ENCODE data around the gene CDK17.

DNA sequence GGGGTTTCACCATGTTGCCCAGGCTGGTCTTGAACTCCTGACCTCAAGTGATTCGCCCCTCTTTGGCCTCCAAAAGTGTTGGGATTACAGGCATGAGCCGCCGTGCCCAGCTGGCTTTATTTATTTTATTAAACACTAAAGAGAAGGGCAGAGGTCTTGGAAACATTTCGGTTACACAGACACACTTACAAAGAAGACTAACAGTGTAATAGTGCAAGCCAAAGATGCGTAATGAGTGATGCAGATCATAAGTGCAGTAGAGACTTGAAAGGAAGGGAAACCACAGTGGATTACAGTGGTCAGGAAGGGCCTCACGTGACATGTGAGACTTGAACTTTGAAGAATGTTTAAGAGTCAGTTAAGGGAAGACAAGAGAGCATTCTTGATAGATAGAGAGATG, 33.9 kb upstream of the CDK17 start:
- TF ChIP-seq, protein P1, sequence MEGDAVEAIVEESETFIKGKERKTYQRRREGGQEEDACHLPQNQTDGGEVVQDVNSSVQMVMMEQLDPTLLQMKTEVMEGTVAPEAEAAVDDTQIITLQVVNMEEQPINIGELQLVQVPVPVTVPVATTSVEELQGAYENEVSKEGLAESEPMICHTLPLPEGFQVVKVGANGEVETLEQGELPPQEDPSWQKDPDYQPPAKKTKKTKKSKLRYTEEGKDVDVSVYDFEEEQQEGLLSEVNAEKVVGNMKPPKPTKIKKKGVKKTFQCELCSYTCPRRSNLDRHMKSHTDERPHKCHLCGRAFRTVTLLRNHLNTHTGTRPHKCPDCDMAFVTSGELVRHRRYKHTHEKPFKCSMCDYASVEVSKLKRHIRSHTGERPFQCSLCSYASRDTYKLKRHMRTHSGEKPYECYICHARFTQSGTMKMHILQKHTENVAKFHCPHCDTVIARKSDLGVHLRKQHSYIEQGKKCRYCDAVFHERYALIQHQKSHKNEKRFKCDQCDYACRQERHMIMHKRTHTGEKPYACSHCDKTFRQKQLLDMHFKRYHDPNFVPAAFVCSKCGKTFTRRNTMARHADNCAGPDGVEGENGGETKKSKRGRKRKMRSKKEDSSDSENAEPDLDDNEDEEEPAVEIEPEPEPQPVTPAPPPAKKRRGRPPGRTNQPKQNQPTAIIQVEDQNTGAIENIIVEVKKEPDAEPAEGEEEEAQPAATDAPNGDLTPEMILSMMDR (IDR thresholded peaks at IDR 0.05), result no peak
- TF ChIP-seq EP300 (IDR thresholded peaks at IDR 0.05) (no peak), POLR2A (IDR thresholded peaks at IDR 0.05) (no peak), POLR2AphosphoS5 (IDR thresholded peaks at IDR 0.05) (no peak)
